HG03342 (cell line): ENCODE measurements around the gene ALDH8A1.

Experiments used
- ATAC-seq: cut with Tn5 transposase; IDR thresholded peaks from one replicate; pipeline ENCODE4 v1.9.1; 2021; ENCODE audit warnings: mild to moderate bottlenecking, moderate library complexity; ENCODE audit not compliant: unreplicated experiment

The ALDH8A1 gene

GRCh38 chr6:134951494-134952263, 1.8 kb upstream of the ALDH8A1 start:
- no peak for ATAC-seq

- ATAC-seq, result no peak
These were observed 581 bp upstream of the ALDH8A1 start for GRCh38 chr6:134950482-134950881.

GRCh38 chr6:134948691-134949090, 1.2 kb downstream of the ALDH8A1 start:
- ATAC-seq, result no peak

GRCh38 chr6:134948142-134948541, 1.8 kb downstream of the ALDH8A1 start:
- no peak for ATAC-seq

GRCh38 chr6:134945045-134945444, 4.9 kb downstream of the ALDH8A1 start:
- ATAC-seq, result no peak

- ATAC-seq, result no peak
These were observed 6.3 kb downstream of the ALDH8A1 start for GRCh38 chr6:134943522-134944111.

GRCh38 chr6:134938896-134939295, 11.0 kb downstream of the ALDH8A1 start:
- ATAC-seq, result no peak

- ATAC-seq, result no peak
These were observed 12.5 kb downstream of the ALDH8A1 start for GRCh38 chr6:134937426-134937825.

- no peak for ATAC-seq
These were observed 13.0 kb downstream of the ALDH8A1 start for GRCh38 chr6:134936931-134937330.

GRCh38 chr6:134936476-134936875, 13.4 kb downstream of the ALDH8A1 start:
- no peak for ATAC-seq

- ATAC-seq, result no peak
These were observed 15.0 kb downstream of the ALDH8A1 start for GRCh38 chr6:134934793-134935485.

- ATAC-seq, result no peak
These were observed 17.1 kb downstream of the ALDH8A1 start for GRCh38 chr6:134932535-134933470.

- no peak for ATAC-seq
These were observed 17.8 kb downstream of the ALDH8A1 start for GRCh38 chr6:134932098-134932497.

GRCh38 chr6:134930463-134930862, 19.4 kb downstream of the ALDH8A1 start:
- ATAC-seq, result no peak

- ATAC-seq, result no peak
These were observed 21.6 kb downstream of the ALDH8A1 start for GRCh38 chr6:134928151-134928900.

GRCh38 chr6:134925800-134926199, 24.1 kb downstream of the ALDH8A1 start:
- no peak for ATAC-seq

- ATAC-seq, result no peak
These were observed 28.1 kb downstream of the ALDH8A1 start for GRCh38 chr6:134921721-134922261.

GRCh38 chr6:134921276-134921675, 28.6 kb downstream of the ALDH8A1 start:
- no peak for ATAC-seq

- ATAC-seq, result no peak
These were observed 29.5 kb downstream of the ALDH8A1 start for GRCh38 chr6:134920422-134920821.

- no peak for ATAC-seq
These were observed 31.4 kb downstream of the ALDH8A1 start for GRCh38 chr6:134918418-134918961.
